ENCODE measurements around the gene ANK2. TPM values are rescaled to one million over a fixed set of nuclear protein-coding genes. Genes with fewer than 3 reads are reported as not detected.

Gene ANK2
- total RNA-seq, 1 donor from 2014 or later, result 58.3 TPM

GRCh38 chr4:113328514-113328913 lies 279.1 kb downstream of the ANK2 start:
- no peak for DNase-seq (ENCODE audit: low read depth, low spot score)
- H3K27me3 Mint-ChIP-seq (ENCODE audit: low read depth), result no peaks in the 10 kb centered on the region

GRCh38 chr4:113330200-113330599 lies 280.7 kb downstream of the ANK2 start:
- no peak for DNase-seq (ENCODE audit: low read depth, low spot score)
- H3K27me3 Mint-ChIP-seq (ENCODE audit: low read depth), result no peaks in the 10 kb centered on the region
- H3K4me3 Mint-ChIP-seq, result no peak overlapping the region
- no peaks in the 10 kb centered on the region for H3K9me3 Mint-ChIP-seq
- H3K4me1 Mint-ChIP-seq, result peaks cover 5% of the 10 kb centered on the region
- no peak for TF ChIP-seq CTCF (conservative IDR thresholded peaks at IDR 0.05)
- peaks cover 9% of the 10 kb centered on the region for H3K36me3 Mint-ChIP-seq (ENCODE audit: low read depth)
- H3K27ac Mint-ChIP-seq (ENCODE audit: unreplicated experiment), result no peak overlapping the region

More at GRCh38 chr4:113328514-113328913, 279.1 kb downstream of the ANK2 start:
- TF ChIP-seq CTCF (conservative IDR thresholded peaks at IDR 0.05), result peak; percentile 55
- peaks cover 12% of the 10 kb centered on the region for H3K36me3 Mint-ChIP-seq (ENCODE audit: low read depth)
- no peak overlapping the region for H3K27ac Mint-ChIP-seq (ENCODE audit: unreplicated experiment)
- H3K4me3 Mint-ChIP-seq, result no peak overlapping the region
- H3K9me3 Mint-ChIP-seq, result no peaks in the 10 kb centered on the region
- peaks cover 11% of the 10 kb centered on the region for H3K4me1 Mint-ChIP-seq

DNA sequence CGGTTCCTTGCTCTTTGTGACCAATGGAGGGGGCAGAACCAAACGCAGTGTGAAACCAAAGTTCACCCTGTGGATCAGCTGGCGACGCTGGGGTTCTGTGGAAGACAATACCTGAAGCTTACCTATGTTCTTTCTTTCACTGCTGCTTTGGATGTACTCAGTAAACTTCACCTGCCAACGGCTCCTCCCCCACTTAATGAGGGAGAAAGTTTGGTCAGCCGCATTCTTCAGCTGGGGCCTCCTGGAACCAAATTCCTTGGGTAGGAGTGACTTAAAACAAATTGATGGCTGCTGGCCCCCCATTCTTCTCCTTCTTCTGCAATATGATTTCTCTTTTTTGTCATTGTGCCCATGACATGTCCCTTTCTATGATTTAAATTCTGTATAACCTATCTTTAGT lies 282.4 kb downstream of the ANK2 start:
- H3K4me1 Mint-ChIP-seq, result peaks cover 5% of the 10 kb centered on the region
- peaks cover 13% of the 10 kb centered on the region for H3K36me3 Mint-ChIP-seq (ENCODE audit: low read depth)
- DNase-seq (ENCODE audit: low read depth, low spot score), result no peak
- no peaks in the 10 kb centered on the region for H3K9me3 Mint-ChIP-seq
- H3K4me3 Mint-ChIP-seq, result no peak overlapping the region
- H3K27ac Mint-ChIP-seq (ENCODE audit: unreplicated experiment), result no peak overlapping the region
- no peaks in the 10 kb centered on the region for H3K27me3 Mint-ChIP-seq (ENCODE audit: low read depth)
- TF ChIP-seq CTCF (conservative IDR thresholded peaks at IDR 0.05), result no peak

GRCh38 chr4:113332701-113333100 lies 283.2 kb downstream of the ANK2 start:
- H3K4me1 Mint-ChIP-seq, result peaks cover 2% of the 10 kb centered on the region
- H3K27ac Mint-ChIP-seq (ENCODE audit: unreplicated experiment), result no peak overlapping the region
- no peak for DNase-seq (ENCODE audit: low read depth, low spot score)
- no peak overlapping the region for H3K4me3 Mint-ChIP-seq
- TF ChIP-seq CTCF (conservative IDR thresholded peaks at IDR 0.05), result no peak
- no peaks in the 10 kb centered on the region for H3K9me3 Mint-ChIP-seq
- no peaks in the 10 kb centered on the region for H3K27me3 Mint-ChIP-seq (ENCODE audit: low read depth)
- peaks cover 11% of the 10 kb centered on the region for H3K36me3 Mint-ChIP-seq (ENCODE audit: low read depth)

DNA sequence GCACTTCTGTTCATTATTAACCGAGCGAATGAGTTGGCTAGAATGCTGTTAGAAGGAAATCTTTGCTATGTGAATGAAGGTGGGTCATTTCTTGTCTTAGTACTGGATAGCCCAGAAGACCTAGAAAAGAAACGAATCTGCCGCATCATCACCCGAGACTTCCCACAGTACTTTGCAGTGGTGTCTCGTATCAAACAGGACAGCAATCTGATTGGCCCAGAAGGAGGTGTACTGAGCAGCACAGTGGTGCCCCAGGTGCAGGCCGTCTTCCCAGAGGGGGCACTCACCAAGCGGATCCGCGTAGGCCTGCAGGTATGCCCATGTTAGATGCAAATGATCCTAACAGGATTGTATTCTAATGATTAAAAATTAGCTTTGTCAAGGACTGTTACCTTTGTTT lies 286.3 kb downstream of the ANK2 start:
- Mint-ChIP-seq H3K36me3 (ENCODE audit: low read depth) (peaks cover 15% of the 10 kb centered on the region), H3K9me3 (no peaks in the 10 kb centered on the region), H3K4me3 (no peak overlapping the region), H3K4me1 (no peaks in the 10 kb centered on the region), H3K27me3 (ENCODE audit: low read depth) (no peaks in the 10 kb centered on the region), H3K27ac (ENCODE audit: unreplicated experiment) (no peak overlapping the region)
- no peak for TF ChIP-seq CTCF (conservative IDR thresholded peaks at IDR 0.05)
- no peak for DNase-seq (ENCODE audit: low read depth, low spot score)

GRCh38 chr4:113336556-113336955 lies 287.1 kb downstream of the ANK2 start:
- Mint-ChIP-seq H3K4me1 (no peaks in the 10 kb centered on the region), H3K4me3 (no peak overlapping the region), H3K27ac (ENCODE audit: unreplicated experiment) (no peak overlapping the region), H3K9me3 (no peaks in the 10 kb centered on the region), H3K36me3 (ENCODE audit: low read depth) (peaks cover 18% of the 10 kb centered on the region), H3K27me3 (ENCODE audit: low read depth) (no peaks in the 10 kb centered on the region)
- DNase-seq (ENCODE audit: low read depth, low spot score), result no peak
- no peak for TF ChIP-seq CTCF (conservative IDR thresholded peaks at IDR 0.05)
